OCI-LY7 (cell line): ENCODE data around the gene BCAS4. TPM values are rescaled to one million over a fixed set of nuclear protein-coding genes. Genes with fewer than 3 reads are reported as not detected.
"Not testable (repeated sequence)": the region's sequence is repeated elsewhere in the genome, so short reads cannot be mapped to it uniquely, and the experiment has no call there.

Source experiments
- BruUV-seq: library from RNA; stranded (reverse); fragments of 400-500 nt; replicated peaks from 2 replicates; lab custom pipeline; 2021; lab: Mats Ljungman, UMichigan
- CTCF ChIA-PET: fragments of 300-600 bp; sonication (Branson Sonifier 250); formaldehyde crosslinking; loops from one replicate; lab custom pipeline; 2022; ENCODE audit warnings: antibody characterized with exemption; ENCODE audit not compliant: unreplicated experiment; lab: Charles Lee
- POLR2A ChIA-PET: fragments of 300-600 bp; sonication (Branson Sonifier 250); formaldehyde crosslinking; loops from one replicate; lab custom pipeline; 2022; ENCODE audit warnings: antibody characterized with exemption; lab: Charles Lee
- DNase-seq: peaks from one replicate; pipeline ENCODE4 v3.0.0-alpha.2; 2015; ENCODE audit warnings: low spot score
- H2AFZ ChIP-seq: fragments of 200-600 bp; sonication (generic), shearing (Covaris generic); 2 replicates; pipeline ENCODE4 v1.6.1; 2014; ENCODE audit warnings: mild to moderate bottlenecking, antibody characterized with exemption, low read length, moderate library complexity
- H3K27ac ChIP-seq: fragments of 200-600 bp; sonication (generic); 2 replicates; pipeline ENCODE4 v1.5.1; 2014; ENCODE audit warnings: mixed run types, low read depth, mild to moderate bottlenecking, moderate library complexity, low read length, inconsistent platforms; ENCODE audit not compliant: poor library complexity, severe bottlenecking
- H3K36me3 ChIP-seq: fragments of 200-600 bp; sonication (generic); 2 replicates; pipeline ENCODE4 v1.6.1; 2014; ENCODE audit warnings: mild to moderate bottlenecking, antibody characterized with exemption, low read length, moderate library complexity, mixed read lengths; ENCODE audit not compliant: insufficient read depth
- H3K4me1 ChIP-seq: fragments of 200-600 bp; sonication (generic); 2 replicates; pipeline ENCODE4 v1.5.1; 2014; ENCODE audit warnings: mild to moderate bottlenecking, low read length; ENCODE audit not compliant: insufficient read depth, poor library complexity, severe bottlenecking
- H3K4me2 ChIP-seq: fragments of 200-600 bp; sonication (generic); 2 replicates; pipeline ENCODE4 v1.6.1; 2014; ENCODE audit warnings: mild to moderate bottlenecking, low read length
- H3K4me3 ChIP-seq: fragments of 200-600 bp; sonication (generic); 2 replicates; pipeline ENCODE4 v1.5.1; 2014; ENCODE audit warnings: mild to moderate bottlenecking, low read depth, low read length; ENCODE audit not compliant: poor library complexity, severe bottlenecking
- H3K79me2 ChIP-seq: fragments of 200-600 bp; sonication (generic); 2 replicates; pipeline ENCODE4 v1.6.1; 2016; ENCODE audit warnings: low read depth, mild to moderate bottlenecking, low read length, moderate library complexity, mixed read lengths; ENCODE audit not compliant: insufficient read depth
- H3K9me2 ChIP-seq: fragments of 200-600 bp; sonication (generic); 2 replicates; pipeline ENCODE4 v1.6.1; 2016; ENCODE audit warnings: mild to moderate bottlenecking, low read length, mixed read lengths; ENCODE audit not compliant: insufficient read depth
- H3K9me3 ChIP-seq: fragments of 200-600 bp; sonication (generic); 2 replicates; pipeline ENCODE4 v1.6.1; 2014; ENCODE audit warnings: mild to moderate bottlenecking, mixed run types, low read length, mixed read lengths
- H4K20me1 ChIP-seq: fragments of 200-600 bp; sonication (generic); 2 replicates; pipeline ENCODE4 v1.6.1; 2014; ENCODE audit warnings: mild to moderate bottlenecking, antibody characterized with exemption, low read length, moderate library complexity, mixed read lengths; ENCODE audit not compliant: insufficient read depth
- EZH2phosphoT487 ChIP-seq: fragments of 200-600 bp; sonication (generic); IDR thresholded peaks from 2 replicates; pipeline ENCODE4 v1.6.1; 2018; ENCODE audit warnings: low read depth, borderline replicate concordance, mild to moderate bottlenecking, mixed run types, antibody characterized with exemption, low read length, moderate library complexity, mixed read lengths
- intact Hi-C: fragments of 100-400 bp; cut with micrococcal nuclease; formaldehyde crosslinking; loops from one replicate; pipeline ENCODE4 v1.10.0; 2022; ENCODE audit not compliant: unreplicated experiment
- total RNA-seq, 2 experiments: library from RNA; depleted of rRNA in 1 of 2; stranded (reverse); fragments of >200 nt in 1 of 2; shearing (Covaris generic) in 1 of 2; gene quantifications; 2 replicates each; pipeline ENCODE4 v1.2.3, GENCODE V29; 2014 to 2022
- TF ChIP-seq, protein P1 (sequence below): fragments of 200-600 bp; sonication (generic); conservative IDR thresholded peaks from 2 replicates; pipeline ENCODE4 v1.5.1; 2014; ENCODE audit warnings: mild to moderate bottlenecking, antibody characterized with exemption, low read length, moderate library complexity, mixed read lengths

Gene BCAS4
- total RNA-seq, 2 experiments from 2014 or later: 173 to 181 TPM

DNA sequence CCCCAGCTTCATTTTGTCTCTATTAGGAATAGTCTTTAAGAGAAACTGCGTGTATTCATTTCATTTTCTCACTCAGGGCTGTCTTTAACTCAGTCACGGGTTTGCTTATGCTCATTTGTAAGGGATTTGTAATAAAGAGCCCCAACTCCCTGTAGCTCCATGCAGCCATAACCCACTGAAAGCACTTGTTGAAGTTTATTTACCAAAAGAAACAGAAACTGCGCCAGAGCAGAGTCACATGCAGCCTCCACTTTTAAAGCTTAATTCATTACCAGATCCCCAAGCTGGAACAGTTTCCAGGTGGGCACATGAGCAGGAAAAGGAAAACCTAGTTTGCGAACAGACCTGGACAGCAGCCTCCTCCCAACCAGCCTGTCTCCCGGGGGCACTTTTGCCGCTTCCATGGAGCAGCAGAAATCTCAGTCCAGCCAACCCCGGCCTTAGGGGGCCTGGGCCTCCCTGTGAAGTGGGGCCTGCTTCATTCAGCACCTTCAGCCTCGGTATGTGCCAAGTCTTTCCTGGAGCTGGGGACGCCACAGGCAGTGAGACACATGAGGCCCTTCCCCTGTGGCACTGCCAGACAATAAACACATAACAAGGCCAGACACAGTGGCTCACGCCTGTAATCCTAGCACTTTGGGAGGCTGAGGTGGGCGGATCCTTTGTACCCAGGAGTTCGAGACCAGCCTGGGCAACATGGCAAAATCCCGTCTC, 4.5 kb downstream of the BCAS4 start:
- intact Hi-C loops: no loop called here
- Histone ChIP-seq H2AFZ (no peak overlapping the region; the same call in 1 of the 2 replicates), H4K20me1 (no peaks in the 10 kb centered on the region), H3K4me1 (peaks cover 82% of the 10 kb centered on the region), H3K36me3 (peaks cover 47% of the 10 kb centered on the region), H3K4me2 (peak overlapping the region; percentile 79), H3K4me3 (peak overlapping the region; percentile 61), H3K9me3 (no peaks in the 10 kb centered on the region), H3K27ac (peak overlapping the region; percentile 98), H3K9me2 (no peaks in the 10 kb centered on the region), H3K79me2 (peaks cover 84% of the 10 kb centered on the region)
- POLR2A ChIA-PET: interaction anchor here (1.0 to 11.7 kb wide), 3 partner anchors 9 to 70 kb away, joined by 3 to 230 read pairs (median 5); no protein-coding TSS in a partner anchor
- BruUV-seq: TSS peak; percentile 58
- DNase-seq: no peak
- TF ChIP-seq, protein P1, sequence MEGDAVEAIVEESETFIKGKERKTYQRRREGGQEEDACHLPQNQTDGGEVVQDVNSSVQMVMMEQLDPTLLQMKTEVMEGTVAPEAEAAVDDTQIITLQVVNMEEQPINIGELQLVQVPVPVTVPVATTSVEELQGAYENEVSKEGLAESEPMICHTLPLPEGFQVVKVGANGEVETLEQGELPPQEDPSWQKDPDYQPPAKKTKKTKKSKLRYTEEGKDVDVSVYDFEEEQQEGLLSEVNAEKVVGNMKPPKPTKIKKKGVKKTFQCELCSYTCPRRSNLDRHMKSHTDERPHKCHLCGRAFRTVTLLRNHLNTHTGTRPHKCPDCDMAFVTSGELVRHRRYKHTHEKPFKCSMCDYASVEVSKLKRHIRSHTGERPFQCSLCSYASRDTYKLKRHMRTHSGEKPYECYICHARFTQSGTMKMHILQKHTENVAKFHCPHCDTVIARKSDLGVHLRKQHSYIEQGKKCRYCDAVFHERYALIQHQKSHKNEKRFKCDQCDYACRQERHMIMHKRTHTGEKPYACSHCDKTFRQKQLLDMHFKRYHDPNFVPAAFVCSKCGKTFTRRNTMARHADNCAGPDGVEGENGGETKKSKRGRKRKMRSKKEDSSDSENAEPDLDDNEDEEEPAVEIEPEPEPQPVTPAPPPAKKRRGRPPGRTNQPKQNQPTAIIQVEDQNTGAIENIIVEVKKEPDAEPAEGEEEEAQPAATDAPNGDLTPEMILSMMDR: no peak
- TF ChIP-seq EZH2phosphoT487: no peak
- CTCF ChIA-PET: interaction anchor here (0.5 to 1.5 kb wide), 4 partner anchors 12 to 132 kb away, joined by 3 to 5 read pairs (median 4); no protein-coding TSS in a partner anchor

DNA sequence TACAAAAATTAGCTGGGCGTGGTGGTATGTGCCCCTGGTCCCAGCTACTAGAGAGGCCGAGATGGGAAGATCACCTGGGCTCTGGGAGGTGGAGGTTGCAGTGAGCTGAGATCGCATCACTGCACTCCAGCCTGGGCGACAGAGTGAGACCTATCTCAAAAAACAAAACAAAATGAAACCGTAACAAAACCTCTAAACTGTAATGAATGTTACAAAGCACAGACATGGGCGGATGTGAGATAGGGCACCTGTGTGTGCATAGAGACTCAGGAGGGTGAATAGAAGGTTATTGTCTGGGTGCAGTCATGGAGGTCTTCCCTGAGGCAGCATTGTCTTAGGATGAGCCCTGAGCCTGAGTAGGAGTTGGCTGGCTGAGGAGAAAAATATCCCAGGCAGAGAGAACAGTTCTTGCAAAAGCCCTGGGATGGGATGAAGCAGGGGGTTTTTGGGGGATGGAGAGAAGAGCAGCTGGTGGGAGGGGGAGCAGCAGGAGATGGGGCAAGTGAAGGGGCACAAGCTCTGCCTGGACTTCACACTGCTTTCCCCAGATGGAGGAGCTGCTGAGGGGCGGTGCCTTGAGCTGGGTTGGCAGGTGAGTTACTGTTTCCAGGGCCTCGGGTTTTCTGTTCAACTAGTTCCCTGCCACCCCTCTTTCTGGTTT, 5.2 kb downstream of the BCAS4 start:
- POLR2A ChIA-PET: interaction anchor here (1.4 to 11.7 kb wide), 2 partner anchors 17 to 69 kb away, joined by 5 to 230 read pairs; no protein-coding TSS in a partner anchor
- peak; percentile 86 for DNase-seq
- H3K4me2 ChIP-seq: peak overlapping the region; percentile 79
- H3K27ac ChIP-seq: peak overlapping the region; percentile 98
- intact Hi-C loops: loop anchor here (1.0 to 10.0 kb wide), 2 partner anchors 15 to 665 kb away; no protein-coding TSS in a partner anchor
- no peaks in the 10 kb centered on the region for H3K9me3 ChIP-seq
- H2AFZ ChIP-seq: no peak overlapping the region
- TF ChIP-seq EZH2phosphoT487: no peak
- TF ChIP-seq, protein P1: no peak
- peaks cover 90% of the 10 kb centered on the region for H3K79me2 ChIP-seq
- H3K4me1 ChIP-seq: peaks cover 86% of the 10 kb centered on the region
- no TSS peak for BruUV-seq
- H3K4me3 ChIP-seq: peak overlapping the region; percentile 61
- H3K9me2 ChIP-seq: no peaks in the 10 kb centered on the region
- H3K36me3 ChIP-seq: peaks cover 47% of the 10 kb centered on the region
- CTCF ChIA-PET: interaction anchor here (0.5 to 1.5 kb wide), 5 partner anchors 11 to 131 kb away, joined by 3 to 5 read pairs (median 3); no protein-coding TSS in a partner anchor
- no peaks in the 10 kb centered on the region for H4K20me1 ChIP-seq

DNA sequence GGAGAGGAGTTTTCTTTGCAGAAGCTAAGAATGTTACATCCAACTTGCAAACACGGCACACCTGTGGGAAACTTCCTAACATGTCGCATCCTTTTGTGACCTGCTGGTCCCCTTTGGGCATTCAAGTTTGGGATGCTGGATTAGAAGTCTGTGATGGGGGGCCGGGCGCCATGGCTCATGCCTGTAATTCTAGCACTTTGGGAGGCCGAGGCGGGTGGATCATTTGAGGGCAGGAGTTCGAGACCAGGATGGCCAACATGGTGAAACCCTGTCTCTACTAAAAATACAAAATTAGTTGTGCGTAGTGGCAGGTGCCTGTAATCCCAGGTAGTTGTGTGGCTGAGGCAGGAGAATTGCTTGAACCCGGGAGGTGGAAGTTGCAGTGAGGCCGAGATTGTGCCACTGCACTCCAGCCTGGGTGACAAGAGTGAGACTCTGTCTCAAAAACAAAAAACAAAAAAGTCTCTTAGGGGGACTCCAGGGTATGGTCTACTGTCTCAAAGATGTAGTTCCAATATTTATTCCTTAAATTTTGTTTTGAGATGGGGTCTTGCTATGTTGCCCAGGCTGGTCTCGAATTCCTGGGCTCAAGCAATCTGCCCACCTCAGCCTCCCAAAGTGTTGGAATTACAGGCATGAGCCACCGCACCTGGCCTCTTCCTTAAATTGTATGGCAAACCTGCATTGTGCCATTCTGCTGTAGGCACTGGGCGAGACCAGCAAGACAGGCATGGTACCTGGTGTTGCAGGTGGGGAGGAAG, 6.3 kb downstream of the BCAS4 start:
- H4K20me1 ChIP-seq, DNase-seq, H2AFZ ChIP-seq, H3K9me2 ChIP-seq, H3K9me3 ChIP-seq, BruUV-seq: not testable (repeated sequence)
- Histone ChIP-seq H3K4me2 (peak overlapping the region; percentile 79), H3K79me2 (peaks cover 95% of the 10 kb centered on the region), H3K36me3 (peaks cover 53% of the 10 kb centered on the region), H3K4me3 (peak overlapping the region; percentile 61), H3K4me1 (peaks cover 97% of the 10 kb centered on the region), H3K27ac (peak overlapping the region; percentile 98)
- ChIA-PET POLR2A (interaction anchor here (0.6 to 11.7 kb wide), 2 partner anchors 16 to 48 kb away, joined by 3 to 230 read pairs; no protein-coding TSS in a partner anchor), CTCF (interaction anchor here (0.5 to 0.8 kb wide), 2 partner anchors 48 to 681 kb away, joined by 3 to 15 read pairs; no protein-coding TSS in a partner anchor)
- intact Hi-C loops: loop anchor here (1.0 to 10.0 kb wide), 2 partner anchors 14 to 664 kb away; no protein-coding TSS in a partner anchor
